HUES48 (cell line): ENCODE data around the gene STK31.
"Not testable (repeated sequence)": the region's sequence is repeated elsewhere in the genome, so short reads cannot be mapped to it uniquely, and the experiment has no call there.

Experiments used
- H3K27ac ChIP-seq: one replicate; pipeline ENCODE4 v1.7.0; 2013; ENCODE audit warnings: low read depth, low read length, inconsistent platforms
- H3K27me3 ChIP-seq: 2 replicates; pipeline ENCODE4 v1.6.1; 2013; ENCODE audit warnings: mild to moderate bottlenecking, low read length; ENCODE audit not compliant: control insufficient read depth, insufficient read depth
- H3K36me3 ChIP-seq: 2 replicates; pipeline ENCODE4 v1.6.1; 2013; ENCODE audit warnings: low read length; ENCODE audit not compliant: control insufficient read depth, insufficient read depth
- H3K4me1 ChIP-seq: 2 replicates; pipeline ENCODE4 v1.6.1; 2013; ENCODE audit warnings: mild to moderate bottlenecking, low read length; ENCODE audit not compliant: control insufficient read depth, insufficient read depth
- H3K4me3 ChIP-seq: 2 replicates; pipeline ENCODE4 v1.5.1; 2013; ENCODE audit warnings: mild to moderate bottlenecking, low read depth, low read length
- H3K9ac ChIP-seq: 2 replicates; pipeline ENCODE4 v1.6.1; 2013; ENCODE audit warnings: mild to moderate bottlenecking, low read depth, low read length, moderate library complexity
- H3K9me3 ChIP-seq: 2 replicates; pipeline ENCODE4 v1.6.1; 2013; ENCODE audit warnings: low read length; ENCODE audit not compliant: control insufficient read depth, insufficient read depth

The STK31 gene

GRCh38 chr7:23804707-23805106, 94.7 kb downstream of the STK31 start:
- Histone ChIP-seq H3K9ac (no peak overlapping the region), H3K36me3 (no peaks in the 10 kb centered on the region), H3K9me3 (0 out of 2 replicates have a peak, but pooled peaks cover 1% of the 10 kb centered on the region), H3K27ac (no peak overlapping the region), H3K4me1 (peaks cover 10% of the 10 kb centered on the region), H3K27me3 (no peaks in the 10 kb centered on the region), H3K4me3 (no peak overlapping the region)

DNA sequence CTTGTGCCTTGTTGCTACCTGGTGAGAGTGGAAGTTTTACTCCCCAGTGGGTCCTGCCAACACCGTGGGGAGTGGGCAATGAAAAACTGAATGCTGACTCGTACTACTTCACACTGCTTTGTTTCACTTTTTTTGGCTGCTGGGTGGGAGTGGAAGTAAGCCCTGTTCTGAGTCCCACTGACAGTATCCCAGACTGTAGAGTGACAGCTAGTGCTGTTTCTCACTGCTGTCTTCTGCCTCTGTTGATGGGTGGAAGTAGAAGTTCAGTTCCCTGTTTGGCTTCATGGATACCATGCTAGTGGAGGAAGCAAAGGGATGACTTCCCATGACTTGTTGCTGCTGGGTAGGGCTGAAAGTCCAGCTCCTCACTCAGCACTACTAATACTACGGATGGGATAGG, 98.4 kb downstream of the STK31 start:
- no peak overlapping the region for H3K27ac ChIP-seq
- H3K9ac ChIP-seq: no peak overlapping the region
- H3K4me3 ChIP-seq: no peak overlapping the region
- no peaks in the 10 kb centered on the region for H3K27me3 ChIP-seq
- no peaks in the 10 kb centered on the region for H3K4me1 ChIP-seq
- 0 out of 2 replicates have a peak, but pooled peaks cover 3% of the 10 kb centered on the region for H3K9me3 ChIP-seq
- no peaks in the 10 kb centered on the region for H3K36me3 ChIP-seq

- Histone ChIP-seq H3K27me3 (no peaks in the 10 kb centered on the region), H3K27ac (no peak overlapping the region)
These were observed 100.1 kb downstream of the STK31 start for GRCh38 chr7:23810099-23810498.

GRCh38 chr7:23811540-23811939, 101.5 kb downstream of the STK31 start:
- Histone ChIP-seq H3K9ac (no peak overlapping the region), H3K27me3 (no peaks in the 10 kb centered on the region), H3K9me3 (0 out of 2 replicates have a peak, but pooled peaks cover 3% of the 10 kb centered on the region), H3K4me1 (no peaks in the 10 kb centered on the region), H3K27ac (no peak overlapping the region), H3K36me3 (no peaks in the 10 kb centered on the region), H3K4me3 (no peak overlapping the region)

More at GRCh38 chr7:23810099-23810498, 100.1 kb downstream of the STK31 start:
- Histone ChIP-seq H3K9me3 (0 out of 2 replicates have a peak, but pooled peaks cover 3% of the 10 kb centered on the region), H3K36me3 (no peaks in the 10 kb centered on the region), H3K9ac (no peak overlapping the region), H3K4me1 (no peaks in the 10 kb centered on the region), H3K4me3 (no peak overlapping the region)

- H3K9me3 ChIP-seq: peaks cover 20% of the 10 kb centered on the region
- H3K36me3 ChIP-seq, H3K4me3 ChIP-seq, H3K4me1 ChIP-seq, H3K27ac ChIP-seq, H3K9ac ChIP-seq, H3K27me3 ChIP-seq: not testable (repeated sequence)
These were observed 118.1 kb downstream of the STK31 start for GRCh38 chr7:23828125-23828524.

GRCh38 chr7:23832733-23833132, 122.7 kb downstream of the STK31 start:
- not testable (repeated sequence) for H3K4me3 ChIP-seq, H3K27me3 ChIP-seq, H3K9ac ChIP-seq, H3K36me3 ChIP-seq, H3K27ac ChIP-seq, H3K4me1 ChIP-seq
- H3K9me3 ChIP-seq: peaks cover 41% of the 10 kb centered on the region

DNA sequence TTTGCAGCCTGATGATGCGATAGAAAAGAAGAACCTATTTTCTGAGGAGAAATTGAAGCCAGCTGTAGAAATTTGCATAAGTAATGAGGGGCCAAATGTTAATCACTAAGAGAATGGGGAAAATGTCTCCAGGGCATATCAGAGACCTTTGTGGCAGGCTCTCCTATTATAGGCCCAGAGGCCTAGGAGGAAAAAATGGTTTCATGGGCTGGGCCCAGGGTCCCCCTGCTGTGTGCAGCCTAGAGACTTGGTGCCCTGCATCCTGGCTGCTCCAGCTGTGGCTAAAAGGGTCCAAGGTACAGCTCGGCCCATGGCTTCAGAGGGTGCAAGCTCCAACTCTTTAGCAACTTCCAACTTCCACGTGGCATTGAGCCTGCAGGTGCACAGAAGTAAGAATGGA, 123.4 kb downstream of the STK31 start:
- Histone ChIP-seq H3K9ac (no peak overlapping the region), H3K4me3 (no peak overlapping the region), H3K9me3 (peaks cover 41% of the 10 kb centered on the region), H3K4me1 (no peaks in the 10 kb centered on the region), H3K27me3 (no peaks in the 10 kb centered on the region), H3K36me3 (no peaks in the 10 kb centered on the region), H3K27ac (no peak overlapping the region)

DNA sequence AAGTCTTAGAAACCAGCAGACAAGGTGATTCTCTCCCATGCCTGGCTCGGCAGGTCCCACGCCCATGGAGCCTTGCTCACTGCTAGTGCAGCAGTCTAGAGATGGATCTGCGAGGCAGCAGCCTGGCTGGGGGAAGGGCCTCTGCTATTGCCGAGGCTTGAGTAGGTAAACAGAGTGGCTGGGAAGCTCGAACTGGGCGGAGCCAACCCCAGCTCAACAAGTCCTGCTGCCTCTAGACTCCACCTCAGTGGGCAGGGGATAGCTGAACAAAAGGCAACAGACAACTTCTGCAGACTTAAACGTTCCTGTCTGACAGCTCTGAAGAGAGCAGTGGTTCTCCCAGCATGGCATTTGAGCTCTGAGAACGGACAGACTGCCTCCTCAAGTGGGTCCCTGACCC, 134.8 kb downstream of the STK31 start:
- H3K4me3 ChIP-seq, H3K27me3 ChIP-seq, H3K27ac ChIP-seq, H3K36me3 ChIP-seq, H3K4me1 ChIP-seq, H3K9me3 ChIP-seq, H3K9ac ChIP-seq: not testable (repeated sequence)

GRCh38 chr7:23852135-23852534, 142.1 kb downstream of the STK31 start:
- Histone ChIP-seq H3K9me3 (no peaks in the 10 kb centered on the region), H3K36me3 (no peaks in the 10 kb centered on the region), H3K27me3 (no peaks in the 10 kb centered on the region), H3K4me1 (no peaks in the 10 kb centered on the region), H3K4me3 (no peak overlapping the region), H3K9ac (no peak overlapping the region), H3K27ac (no peak overlapping the region)

GRCh38 chr7:23852988-23853387, 143.0 kb downstream of the STK31 start:
- H3K4me3 ChIP-seq: no peak overlapping the region
- no peak overlapping the region for H3K27ac ChIP-seq
- H3K9ac ChIP-seq: no peak overlapping the region
- H3K36me3 ChIP-seq: no peaks in the 10 kb centered on the region
- H3K4me1 ChIP-seq: no peaks in the 10 kb centered on the region
- H3K27me3 ChIP-seq: no peaks in the 10 kb centered on the region
- H3K9me3 ChIP-seq: no peaks in the 10 kb centered on the region

- Histone ChIP-seq H3K9me3 (no peaks in the 10 kb centered on the region), H3K4me1 (no peaks in the 10 kb centered on the region), H3K4me3 (no peak overlapping the region), H3K36me3 (no peaks in the 10 kb centered on the region), H3K27ac (no peak overlapping the region), H3K27me3 (no peaks in the 10 kb centered on the region), H3K9ac (no peak overlapping the region)
These were observed 153.3 kb downstream of the STK31 start for GRCh38 chr7:23863209-23863787.

DNA sequence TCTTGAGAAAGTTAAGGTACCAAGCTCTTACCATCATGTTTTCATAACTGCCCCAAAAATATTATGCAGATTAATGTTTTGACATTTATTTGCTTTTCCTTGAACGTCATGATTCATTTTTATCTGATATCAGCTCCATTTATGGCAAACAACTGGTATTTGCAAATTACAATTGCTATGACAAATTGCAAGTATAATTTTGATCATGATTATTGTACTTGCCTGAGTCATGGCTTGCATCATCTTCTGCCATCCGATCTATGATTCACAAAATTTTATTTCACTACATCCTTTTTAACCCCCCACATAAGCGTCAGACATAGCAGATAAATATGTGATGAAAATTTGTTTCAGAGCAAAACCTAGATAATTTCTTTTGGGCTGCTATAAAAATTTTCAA, 155.0 kb downstream of the STK31 start:
- Histone ChIP-seq H3K27ac (no peak overlapping the region), H3K9ac (no peak overlapping the region), H3K9me3 (no peaks in the 10 kb centered on the region), H3K4me3 (no peak overlapping the region), H3K36me3 (no peaks in the 10 kb centered on the region), H3K4me1 (no peaks in the 10 kb centered on the region), H3K27me3 (no peaks in the 10 kb centered on the region)
